GM12892 (cell line): ENCODE results near the gene KISS1R.
"Not testable (repeated sequence)": the region's sequence is repeated elsewhere in the genome, so short reads cannot be mapped to it uniquely, and the experiment has no call there.

ENCODE experiments used
- DNase-seq: peaks from one replicate; pipeline ENCODE4 v3.0.0; 2011; ENCODE audit not compliant: insufficient read length
- FAIRE-seq: peaks from 2 replicates; lab custom pipeline; 2011; peaks lifted over from hg19 to GRCh38; lab: Jason Lieb, UNC
- POLR2A ChIP-seq: IDR thresholded peaks from 2 replicates; pipeline ENCODE4 v1.6.1; 2011; ENCODE audit warnings: low read depth, low read length, control low read depth
- POLR2AphosphoS5 ChIP-seq: IDR thresholded peaks from 2 replicates; pipeline ENCODE4 v1.6.1; 2011; ENCODE audit warnings: low read depth, low read length, control low read depth
- TAF1 ChIP-seq: IDR thresholded peaks from 2 replicates; pipeline ENCODE4 v1.6.1; 2011; ENCODE audit warnings: low read depth, mild to moderate bottlenecking, control low read depth, low read length, borderline replicate concordance

Gene KISS1R

DNA sequence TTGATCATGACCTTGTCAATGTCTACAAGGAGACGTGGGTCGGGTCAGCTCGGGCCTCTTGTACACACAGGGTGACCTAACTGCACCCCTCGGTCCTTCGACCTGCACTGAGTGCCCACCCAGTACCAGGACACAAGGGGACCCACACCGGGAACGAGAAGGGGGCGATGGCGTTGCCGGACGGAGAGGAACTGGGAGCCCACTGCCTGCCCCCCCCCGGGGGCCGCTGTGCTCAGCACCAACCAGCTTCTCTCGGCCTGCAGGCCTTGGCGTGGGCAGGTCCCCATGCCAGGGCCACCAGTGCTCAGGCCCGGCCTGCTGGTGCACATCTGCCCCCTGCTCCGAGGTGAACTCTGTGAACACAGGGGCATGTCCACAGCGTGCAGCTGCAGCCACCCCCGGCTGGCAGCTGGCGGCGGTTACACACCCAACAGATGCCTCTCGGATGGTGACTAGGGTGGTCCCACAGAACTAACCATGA is 43.5 kb upstream of the KISS1R start:
- DNase-seq (no peak), FAIRE-seq (no peak)
- no peak for TF ChIP-seq POLR2AphosphoS5
- no peak for TF ChIP-seq POLR2A
- TF ChIP-seq TAF1, result no peak

DNA sequence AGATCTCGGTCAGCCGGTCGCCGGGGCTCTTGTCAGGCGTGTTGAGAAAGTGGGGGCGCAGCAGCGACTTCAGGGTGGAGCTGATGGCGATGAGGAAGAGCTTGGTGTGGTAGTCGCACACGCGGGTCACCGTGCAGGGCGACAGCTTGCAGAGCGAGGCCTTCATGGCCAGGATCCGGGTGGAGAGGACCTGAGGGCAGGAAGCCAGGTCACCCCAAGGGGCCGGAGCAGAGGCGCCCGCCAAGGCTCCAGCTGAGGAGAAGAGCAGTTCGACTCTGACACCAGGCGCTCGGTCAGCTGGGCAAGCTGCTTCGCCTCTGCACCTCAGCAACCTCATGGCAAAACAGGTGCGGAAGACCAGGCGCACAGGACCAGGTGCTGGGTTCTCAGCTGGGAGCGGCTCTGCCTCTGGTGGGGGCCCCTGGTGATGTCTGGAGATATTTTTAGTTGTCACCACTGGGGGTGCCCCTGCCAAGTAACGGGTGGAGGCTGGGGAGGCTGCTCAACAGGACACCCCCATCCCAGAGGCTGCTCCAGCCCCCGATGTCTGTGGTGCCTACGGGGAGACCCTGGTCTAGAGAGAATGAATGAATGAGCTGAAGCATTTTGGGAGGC is 41.8 kb upstream of the KISS1R start:
- no peak for DNase-seq
- no peak for TF ChIP-seq TAF1
- TF ChIP-seq POLR2AphosphoS5, result no peak
- TF ChIP-seq POLR2A, result no peak
- FAIRE-seq, result no peak

DNA sequence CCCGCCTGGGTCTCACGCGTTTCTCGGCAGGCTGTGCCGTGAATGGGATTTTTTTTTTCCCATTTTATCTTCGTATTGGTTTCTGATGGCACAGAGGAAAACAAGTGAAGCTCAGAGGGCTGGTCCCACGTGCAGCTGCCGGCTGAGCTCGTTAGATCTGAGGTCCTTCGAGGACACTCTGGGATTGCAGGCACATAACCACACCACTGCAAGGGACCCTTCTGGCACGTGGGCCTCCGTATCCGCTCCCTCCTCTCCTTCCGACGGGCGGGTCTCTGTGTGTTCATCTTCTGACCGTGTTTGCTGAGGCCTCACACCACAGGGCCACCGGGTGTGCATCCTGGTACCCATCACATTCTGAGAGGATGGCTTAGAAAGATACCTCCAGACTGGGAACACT is 41.0 kb upstream of the KISS1R start:
- FAIRE-seq, result no peak
- no peak for DNase-seq
- TF ChIP-seq POLR2AphosphoS5 (no peak), POLR2A (no peak)

DNA sequence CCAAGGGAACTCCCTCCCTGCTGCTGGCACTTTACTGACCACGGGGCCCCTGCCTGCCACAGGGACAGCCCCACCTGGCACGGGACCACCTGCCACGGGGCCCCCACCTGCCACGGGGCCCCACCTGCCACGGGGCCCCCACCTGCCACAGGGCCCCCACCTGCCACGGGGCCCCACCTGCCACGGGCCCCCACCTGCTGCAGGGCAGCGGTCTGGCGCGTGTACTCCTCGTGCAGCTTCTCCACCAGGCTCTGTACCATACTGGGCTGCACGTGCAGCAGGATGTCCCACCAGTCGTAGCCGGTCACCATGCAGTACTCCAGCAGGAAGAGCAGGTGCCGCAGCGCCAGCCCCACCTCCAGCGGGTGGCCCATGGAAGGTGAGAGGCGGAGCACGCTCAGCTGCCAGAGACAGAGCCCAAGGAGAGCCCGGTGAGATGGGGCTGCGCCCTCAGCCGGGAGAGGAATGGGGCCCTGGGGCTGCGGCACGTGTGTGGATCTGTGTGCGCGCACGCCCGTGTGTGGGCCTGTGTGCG is 40.3 kb upstream of the KISS1R start:
- TF ChIP-seq POLR2AphosphoS5 (no peak), TAF1 (no peak), POLR2A (no peak)
- FAIRE-seq (no peak), DNase-seq (no peak)

DNA sequence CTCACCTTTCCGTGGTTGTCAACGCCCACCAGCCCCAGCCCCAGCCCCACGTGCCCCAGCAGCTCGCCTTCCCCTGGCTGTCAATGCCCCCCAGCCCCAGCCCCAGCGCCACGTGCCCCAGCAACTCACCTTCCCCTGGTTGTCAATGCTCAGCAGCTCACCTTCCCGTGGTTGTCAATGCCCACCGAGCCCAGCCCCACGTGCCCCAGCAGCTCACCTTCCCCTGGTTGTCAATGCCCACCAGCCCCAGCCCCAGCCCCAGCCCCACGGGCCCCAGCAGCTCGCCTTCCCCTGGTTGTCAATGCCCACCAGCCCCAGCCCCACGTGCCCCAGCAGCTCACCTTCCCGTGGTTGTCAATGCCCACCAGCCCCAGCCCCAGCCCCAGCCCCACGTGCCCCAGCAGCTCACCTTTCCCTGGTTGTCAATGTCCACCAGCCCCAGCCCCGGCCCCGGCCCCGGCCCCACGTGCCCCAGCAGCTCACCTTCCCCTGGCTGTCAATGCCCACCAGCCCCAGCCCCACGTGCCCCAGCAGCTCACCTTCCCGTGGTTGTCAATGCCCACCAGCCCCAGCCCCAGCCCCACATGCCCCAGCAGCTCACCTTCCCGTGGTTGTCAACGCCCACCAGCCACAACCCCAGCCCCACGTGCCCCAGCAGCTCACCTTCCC is 39.0 kb upstream of the KISS1R start:
- not testable (repeated sequence) for FAIRE-seq, DNase-seq

DNA sequence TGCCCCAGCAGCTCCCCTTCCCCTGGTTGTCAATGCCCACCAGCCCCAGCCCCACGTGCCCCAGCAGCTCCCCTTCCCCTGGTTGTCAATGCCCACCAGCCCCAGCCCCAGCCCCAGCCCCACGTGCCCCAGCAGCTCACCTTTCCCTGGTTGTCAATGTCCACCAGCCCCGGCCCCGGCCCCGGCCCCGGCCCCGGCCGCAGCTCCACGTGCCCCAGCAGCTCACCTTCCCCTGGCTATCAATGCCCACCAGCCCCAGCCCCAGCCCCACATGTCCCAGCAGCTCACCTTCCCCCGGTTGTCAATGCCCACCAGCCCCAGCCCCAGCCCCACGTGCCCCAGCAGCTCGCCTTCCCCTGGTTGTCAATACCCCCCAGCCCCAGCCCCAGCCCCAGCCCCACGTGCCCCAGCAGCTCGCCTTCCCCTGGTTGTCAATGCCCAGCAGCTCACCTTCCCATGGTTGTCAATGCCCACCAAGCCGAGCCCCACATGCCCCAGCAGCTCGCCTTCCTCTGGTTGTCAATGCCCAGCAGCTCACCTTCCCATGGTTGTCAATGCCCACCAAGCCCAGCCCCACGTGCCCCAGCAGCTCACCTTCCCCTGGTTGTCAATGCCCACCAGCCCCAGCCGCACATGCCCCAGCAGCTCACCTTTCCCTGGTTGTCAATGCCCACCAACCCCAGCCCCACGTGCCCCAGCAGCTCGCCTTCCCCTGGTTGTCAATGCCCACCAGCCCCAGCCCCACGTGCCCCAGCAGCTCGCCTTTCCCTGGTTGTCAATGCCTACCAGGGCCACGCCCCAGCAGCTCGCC is 38.2 kb upstream of the KISS1R start:
- DNase-seq, FAIRE-seq: not testable (repeated sequence)

DNA sequence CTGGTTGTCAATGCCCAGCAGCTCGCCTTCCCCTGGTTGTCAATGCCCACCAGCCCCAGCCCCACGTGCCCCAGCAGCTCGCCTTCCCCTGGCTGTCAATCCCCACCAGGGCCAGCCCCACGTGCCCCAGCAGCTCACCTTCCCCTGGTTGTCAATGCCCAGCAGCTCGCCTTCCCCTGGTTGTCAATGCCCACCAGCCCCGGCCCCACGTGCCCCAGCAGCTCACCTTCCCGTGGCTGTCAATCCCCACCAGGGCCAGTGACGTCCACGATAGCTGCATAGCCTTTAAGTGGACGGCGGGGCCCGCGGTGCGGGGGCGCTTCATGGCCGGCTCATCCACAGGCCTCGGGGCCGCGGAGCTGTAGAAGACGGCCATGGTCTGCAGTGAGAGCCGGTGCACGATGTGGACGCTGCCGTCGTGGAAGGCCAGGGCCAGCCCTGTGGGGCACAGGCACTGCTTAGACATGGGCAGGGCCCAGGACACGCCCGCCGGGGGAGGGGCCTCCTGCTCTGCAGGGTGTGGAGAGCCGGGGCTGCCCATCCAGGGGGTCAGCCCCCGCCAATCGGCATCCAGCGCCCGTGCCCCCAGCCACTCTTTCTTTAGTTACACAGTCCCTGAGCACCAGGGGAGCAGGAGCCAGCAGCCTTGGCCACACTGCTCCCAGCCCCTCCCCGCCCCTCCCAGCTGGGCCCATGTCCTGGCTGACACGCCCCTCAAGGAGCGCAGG is 37.3 kb upstream of the KISS1R start:
- no peak for TF ChIP-seq POLR2A
- TF ChIP-seq POLR2AphosphoS5, result no peak
- no peak for TF ChIP-seq TAF1
- FAIRE-seq, result no peak
- DNase-seq, result no peak

DNA sequence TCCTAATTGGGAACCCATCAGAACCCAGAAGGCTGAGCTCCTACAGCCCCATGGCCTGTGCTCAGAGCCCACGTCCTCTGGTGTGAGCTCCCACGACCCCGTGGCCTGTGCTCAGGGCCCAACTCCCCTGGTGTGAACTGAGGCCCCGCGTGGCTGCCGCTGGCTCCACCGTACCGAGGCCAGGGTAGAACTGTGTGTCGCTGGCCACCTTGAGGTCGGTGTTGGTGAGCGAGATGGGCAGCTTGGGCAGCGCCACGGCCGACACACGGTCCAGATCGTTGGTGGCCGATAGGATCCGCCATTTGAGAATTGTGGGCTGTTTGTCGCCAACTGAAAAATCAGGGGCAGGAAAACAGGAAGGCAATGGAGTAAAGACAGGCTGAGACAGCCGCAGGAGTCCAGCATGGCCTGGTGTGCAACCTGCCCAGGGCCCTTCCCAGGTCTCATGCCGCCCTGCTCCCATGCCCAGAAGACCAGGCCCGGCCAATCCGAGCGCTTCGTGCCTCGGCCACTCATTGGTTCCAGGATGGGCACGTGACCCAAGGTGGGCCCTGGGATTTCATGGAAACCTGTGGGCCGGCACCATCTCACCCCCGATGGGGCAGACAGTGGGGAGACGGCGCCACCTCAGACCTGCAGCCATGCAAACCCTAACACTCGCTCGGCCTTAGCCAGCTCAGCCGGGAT is 35.6 kb upstream of the KISS1R start:
- TF ChIP-seq POLR2AphosphoS5, result no peak
- no peak for TF ChIP-seq POLR2A
- TF ChIP-seq TAF1, result no peak
- no peak for DNase-seq
- FAIRE-seq, result no peak

DNA sequence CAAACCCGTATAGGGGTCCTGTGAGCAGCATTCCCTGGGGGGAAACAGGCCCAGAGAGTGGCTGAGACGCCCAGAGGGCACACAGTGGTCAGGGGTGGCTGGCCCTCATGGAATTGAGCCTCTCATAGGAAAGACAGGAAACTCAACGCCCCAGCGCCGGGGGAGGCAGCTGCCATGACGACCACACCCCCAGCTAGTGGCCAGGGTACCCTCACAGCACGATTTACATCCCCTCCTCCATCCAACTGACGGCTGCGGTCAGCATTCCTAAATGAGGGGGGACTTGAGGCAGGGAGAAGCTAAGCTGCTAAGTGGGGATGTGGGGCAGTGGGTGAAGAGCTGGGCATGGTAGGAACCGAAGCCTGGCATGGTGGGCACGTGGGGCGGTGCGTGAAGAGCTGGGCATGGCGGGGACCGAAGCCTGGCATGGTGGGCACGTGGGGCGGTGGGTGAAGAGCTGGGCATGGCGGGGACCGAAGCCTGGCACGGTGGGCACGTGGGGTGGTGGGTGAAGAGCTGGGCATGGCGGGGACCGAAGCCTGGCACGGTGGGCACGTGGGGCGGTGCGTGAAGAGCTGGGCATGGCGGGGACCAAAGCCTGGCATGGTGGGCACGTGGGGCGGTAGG is 34.1 kb upstream of the KISS1R start:
- TF ChIP-seq POLR2AphosphoS5, result no peak
- no peak for TF ChIP-seq TAF1
- TF ChIP-seq POLR2A, result no peak
- no peak for FAIRE-seq
- no peak for DNase-seq

DNA sequence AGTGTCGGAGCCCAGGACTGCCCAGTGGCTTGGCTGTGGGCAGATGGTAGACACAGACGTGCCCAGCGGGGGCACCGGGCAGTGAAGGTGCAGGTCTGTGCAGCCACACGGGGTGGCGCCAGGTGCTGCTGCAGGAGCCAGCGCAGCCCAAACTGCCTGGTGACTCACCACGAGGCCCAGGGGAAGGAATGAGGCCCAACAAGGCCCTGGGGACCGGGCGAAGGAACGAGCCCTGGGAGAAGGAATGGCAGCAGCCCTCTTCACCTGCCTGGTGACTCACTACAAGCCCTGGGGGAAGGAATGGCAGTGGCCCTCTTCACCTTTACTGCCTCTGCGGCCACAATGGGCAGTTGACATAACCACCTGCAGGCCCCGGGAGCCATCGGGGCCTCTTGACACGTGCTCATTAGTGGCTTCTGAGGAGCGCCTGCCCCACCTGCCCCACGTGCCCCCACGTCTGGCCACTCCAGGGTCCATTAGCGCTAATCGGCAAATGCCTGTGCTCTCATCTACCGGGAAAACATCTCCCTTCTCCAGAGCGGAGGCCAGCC is 33.4 kb upstream of the KISS1R start:
- FAIRE-seq (no peak), DNase-seq (no peak)
- TF ChIP-seq TAF1 (no peak), POLR2A (no peak), POLR2AphosphoS5 (no peak)
